ENCODE results near the gene PIGN.

Gene PIGN

GRCh38 chr18:61991201-61991600 lies 195.7 kb downstream of the PIGN start:
- DNase-seq (ENCODE audit: low spot score) = no peak
- TF ChIP-seq CTCF (IDR thresholded peaks at IDR 0.05; ENCODE audit: extremely low read depth, insufficient read depth, missing control alignments) = no peak
- in situ Hi-C loops (cut with MboI; ENCODE audit: low pct_unique_long_range_greater_than_20kb, low sequenced_read_pairs, unreplicated experiment) = no loop called here

Data from GM13977 (cell line).